H9 (cell line): ENCODE data around the gene PPP1R16B. TPM values are rescaled to one million over a fixed set of nuclear protein-coding genes. Genes with fewer than 3 reads are reported as not detected.

Experiments used
- DNase-seq: peaks from one replicate; pipeline ENCODE4 v3.0.0-alpha.2; 2017
- H2AFZ ChIP-seq: one replicate; pipeline ENCODE4 v1.6.1; 2013; ENCODE audit warnings: mild to moderate bottlenecking, low read length, control low read depth, moderate library complexity
- H2AK5ac ChIP-seq: 2 replicates; pipeline ENCODE4 v1.6.1; 2013; ENCODE audit warnings: low read length, control low read depth, mixed read lengths; ENCODE audit not compliant: insufficient read length
- H2BK120ac ChIP-seq: one replicate; pipeline ENCODE4 v1.6.1; 2013; ENCODE audit warnings: low read depth, mild to moderate bottlenecking, low read length, control low read depth, inconsistent platforms; ENCODE audit not compliant: poor library complexity, severe bottlenecking
- H2BK12ac ChIP-seq: 2 replicates; pipeline ENCODE4 v1.6.1; 2013; ENCODE audit warnings: low read length, control low read depth, mixed read lengths, low read depth; ENCODE audit not compliant: insufficient read length
- H2BK15ac ChIP-seq: 2 replicates; pipeline ENCODE4 v1.6.1; 2013; ENCODE audit warnings: low read depth, low read length, control low read depth
- H2BK20ac ChIP-seq: one replicate; pipeline ENCODE4 v1.6.1; 2013; ENCODE audit warnings: low read depth, mild to moderate bottlenecking, low read length, control low read depth, inconsistent platforms; ENCODE audit not compliant: poor library complexity, severe bottlenecking
- H2BK5ac ChIP-seq: 2 replicates; pipeline ENCODE4 v1.6.1; 2013; ENCODE audit warnings: low read length, control low read depth, mixed read lengths; ENCODE audit not compliant: insufficient read length
- H3K14ac ChIP-seq: 2 replicates; pipeline ENCODE4 v1.6.1; 2013; ENCODE audit warnings: low read length, control low read depth; ENCODE audit not compliant: insufficient read depth
- H3K18ac ChIP-seq: 2 replicates; pipeline ENCODE4 v1.6.1; 2013; ENCODE audit warnings: low read depth, mild to moderate bottlenecking, mixed read lengths, low read length, control low read depth; ENCODE audit not compliant: insufficient read length
- H3K23ac ChIP-seq: 2 replicates; pipeline ENCODE4 v1.6.1; 2013; ENCODE audit warnings: low read length, control low read depth, mixed read lengths, low read depth; ENCODE audit not compliant: insufficient read length
- H3K23me2 ChIP-seq: 2 replicates; pipeline ENCODE4 v1.6.1; 2013; ENCODE audit warnings: low read depth, mild to moderate bottlenecking, mixed read lengths, low read length, control low read depth; ENCODE audit not compliant: insufficient read length, poor library complexity, severe bottlenecking
- H3K27ac ChIP-seq: 2 replicates; pipeline ENCODE4 v1.5.1; 2013; ENCODE audit warnings: low read length, control low read depth, mixed read lengths, low read depth; ENCODE audit not compliant: insufficient read length
- H3K27me3 ChIP-seq: 2 replicates; pipeline ENCODE4 v1.6.1; 2013; ENCODE audit warnings: low read length, control low read depth, inconsistent platforms; ENCODE audit not compliant: insufficient read depth
- H3K4ac ChIP-seq: 2 replicates; pipeline ENCODE4 v1.6.1; 2013; ENCODE audit warnings: low read depth, mild to moderate bottlenecking, control low read depth, inconsistent platforms, low read length, moderate library complexity
- H3K4me1 ChIP-seq: 2 replicates; pipeline ENCODE4 v1.6.1; 2013; ENCODE audit warnings: low read length, control low read depth, inconsistent platforms; ENCODE audit not compliant: insufficient read depth
- H3K4me2 ChIP-seq: 2 replicates; pipeline ENCODE4 v1.6.1; 2013; ENCODE audit warnings: low read length, control low read depth, mixed read lengths; ENCODE audit not compliant: insufficient read length, insufficient read depth
- H3K56ac ChIP-seq: 2 replicates; pipeline ENCODE4 v1.6.1; 2013; ENCODE audit warnings: low read depth, mild to moderate bottlenecking, mixed read lengths, low read length, control low read depth; ENCODE audit not compliant: insufficient read length
- H3K79me1 ChIP-seq: 2 replicates; pipeline ENCODE4 v1.6.1; 2013; ENCODE audit warnings: low read depth, mild to moderate bottlenecking, moderate library complexity, low read length, control low read depth, inconsistent platforms; ENCODE audit not compliant: insufficient read depth, poor library complexity, severe bottlenecking
- H3K79me2 ChIP-seq: 2 replicates; pipeline ENCODE4 v1.6.1; 2013; ENCODE audit warnings: low read length, control low read depth, inconsistent platforms; ENCODE audit not compliant: insufficient read depth
- H3K9ac ChIP-seq: 2 replicates; pipeline ENCODE4 v1.6.1; 2013; ENCODE audit warnings: low read length, control low read depth, mixed read lengths; ENCODE audit not compliant: insufficient read length; ENCODE audit errors: extremely low read depth
- H3K9me3 ChIP-seq: one replicate; pipeline ENCODE4 v1.6.1; 2013; ENCODE audit warnings: low read depth, low read length, inconsistent platforms; ENCODE audit not compliant: control insufficient read depth
- H3T11ph ChIP-seq: one replicate; pipeline ENCODE4 v1.6.1; 2013; ENCODE audit warnings: mild to moderate bottlenecking, low read length, control low read depth, inconsistent platforms
- H4K20me1 ChIP-seq: one replicate; pipeline ENCODE4 v1.6.1; 2013; ENCODE audit not compliant: control insufficient read depth, insufficient read length, insufficient read depth
- H4K5ac ChIP-seq: 2 replicates; pipeline ENCODE4 v1.6.1; 2013; ENCODE audit warnings: low read depth, mild to moderate bottlenecking, mixed read lengths, low read length, control low read depth; ENCODE audit not compliant: insufficient read length
- H4K8ac ChIP-seq: replicated peaks from 2 replicates; pipeline ENCODE4 v1.6.1; 2013; ENCODE audit warnings: low read length, control low read depth, mixed read lengths, low read depth; ENCODE audit not compliant: insufficient read length
- H4K91ac ChIP-seq: 2 replicates; pipeline ENCODE4 v1.6.1; 2013; ENCODE audit warnings: low read depth, mild to moderate bottlenecking, moderate library complexity, mixed read lengths, low read length, control low read depth; ENCODE audit not compliant: insufficient read length
- H3K27ac Mint-ChIP-seq, 3 experiments: 2 replicates in 2 of 3; 3 replicates in 1 of 3; pipeline ENCODE4 v1.8.0; 2020 to 2021; ENCODE audit warnings: mixed read lengths in 3 of 3, mild to moderate bottlenecking in 1 of 3, moderate library complexity in 1 of 3
- H3K27me3 Mint-ChIP-seq: 2 replicates; pipeline ENCODE4 v1.8.0; 2021; ENCODE audit warnings: low read depth, mild to moderate bottlenecking, moderate library complexity, mixed read lengths
- H3K36me3 Mint-ChIP-seq, 3 experiments: 2 replicates in 2 of 3; 3 replicates in 1 of 3; pipeline ENCODE4 v1.8.0; 2020 to 2021; ENCODE audit warnings: low read depth in 3 of 3, mixed read lengths in 3 of 3; ENCODE audit not compliant: insufficient read depth in 1 of 3
- H3K4me1 Mint-ChIP-seq, 2 experiments: 2 replicates each; pipeline ENCODE4 v1.8.0; 2020; ENCODE audit warnings: mixed read lengths in 2 of 2
- H3K4me3 Mint-ChIP-seq, 2 experiments: 2 replicates in 1 of 2; 3 replicates in 1 of 2; pipeline ENCODE4 v1.8.0; 2020 to 2021; ENCODE audit warnings: mild to moderate bottlenecking in 2 of 2, mixed read lengths in 2 of 2, moderate library complexity in 1 of 2
- H3K9me3 Mint-ChIP-seq, 2 experiments: 2 replicates in 1 of 2; 3 replicates in 1 of 2; pipeline ENCODE4 v1.8.0; 2020; ENCODE audit warnings: mild to moderate bottlenecking in 2 of 2, mixed read lengths in 2 of 2, moderate library complexity in 1 of 2
- WGBS: extraction: QIAGEN DNeasy Blood & Tissue Kit; methylation state at CpG from one replicate; pipeline ENCODE4 v1.1.7; 2013; ENCODE audit warnings: missing lambda C conversion rate, low lambda C conversion rate, mixed read lengths; ENCODE audit not compliant: insufficient read length; ENCODE audit errors: extremely low coverage; 5-methylcytosine and 5-hydroxymethylcytosine counted together
- total RNA-seq: library from RNA; stranded (reverse); gene quantifications from 2 replicates; pipeline ENCODE4 v1.2.1, GENCODE V29; 2021
- TF ChIP-seq, protein P1 (sequence below): fragments of 200-600 bp; sonication (generic); conservative IDR thresholded peaks from 3 replicates; pipeline ENCODE4 v1.8.0; 2021; ENCODE audit warnings: antibody characterized with exemption, mild to moderate bottlenecking

PPP1R16B gene
- total RNA-seq, 1 experiment from 2014 or later: 8.2 TPM

DNA sequence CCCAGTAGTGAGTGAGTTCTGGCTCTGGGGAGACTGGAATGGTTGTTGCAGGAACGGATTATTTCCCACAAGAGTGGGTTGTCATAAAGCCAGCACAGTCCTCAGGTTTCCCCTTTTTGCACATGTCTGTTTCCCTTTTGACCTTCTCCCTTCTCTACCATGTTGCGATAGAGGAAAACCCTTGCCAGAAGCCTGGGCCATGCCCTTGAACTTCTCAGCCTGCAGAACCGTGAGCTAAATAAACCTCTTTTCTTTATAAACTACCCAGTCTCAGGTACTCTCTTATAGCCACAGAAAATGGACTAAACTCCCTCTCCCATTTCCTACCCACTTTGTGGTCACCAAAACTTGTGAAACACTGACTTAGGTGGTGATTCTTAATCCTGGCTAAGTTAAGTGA is 7.2 kb upstream of the PPP1R16B start:
- TF ChIP-seq, protein P1, sequence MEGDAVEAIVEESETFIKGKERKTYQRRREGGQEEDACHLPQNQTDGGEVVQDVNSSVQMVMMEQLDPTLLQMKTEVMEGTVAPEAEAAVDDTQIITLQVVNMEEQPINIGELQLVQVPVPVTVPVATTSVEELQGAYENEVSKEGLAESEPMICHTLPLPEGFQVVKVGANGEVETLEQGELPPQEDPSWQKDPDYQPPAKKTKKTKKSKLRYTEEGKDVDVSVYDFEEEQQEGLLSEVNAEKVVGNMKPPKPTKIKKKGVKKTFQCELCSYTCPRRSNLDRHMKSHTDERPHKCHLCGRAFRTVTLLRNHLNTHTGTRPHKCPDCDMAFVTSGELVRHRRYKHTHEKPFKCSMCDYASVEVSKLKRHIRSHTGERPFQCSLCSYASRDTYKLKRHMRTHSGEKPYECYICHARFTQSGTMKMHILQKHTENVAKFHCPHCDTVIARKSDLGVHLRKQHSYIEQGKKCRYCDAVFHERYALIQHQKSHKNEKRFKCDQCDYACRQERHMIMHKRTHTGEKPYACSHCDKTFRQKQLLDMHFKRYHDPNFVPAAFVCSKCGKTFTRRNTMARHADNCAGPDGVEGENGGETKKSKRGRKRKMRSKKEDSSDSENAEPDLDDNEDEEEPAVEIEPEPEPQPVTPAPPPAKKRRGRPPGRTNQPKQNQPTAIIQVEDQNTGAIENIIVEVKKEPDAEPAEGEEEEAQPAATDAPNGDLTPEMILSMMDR: no peak
- H3K4me1 Mint-ChIP-seq: peaks cover 0 to under 1% of the 10 kb centered on the region in 2 experiments; a peak in 1 of 4 replicates

More for the DNA sequence above, 7.2 kb upstream of the PPP1R16B start:
- no peaks in the 10 kb centered on the region for H3K23me2 ChIP-seq
- H3K18ac ChIP-seq: no peak overlapping the region
- no peak overlapping the region for H2BK120ac ChIP-seq
- no peak overlapping the region for H2BK12ac ChIP-seq
- H3K27me3 ChIP-seq: no peaks in the 10 kb centered on the region
- WGBS: no CpG with 5 or more reads among the region's 3 CpGs
- no peak for DNase-seq
- H4K20me1 ChIP-seq: no peaks in the 10 kb centered on the region
- no peak overlapping the region for H3K4me3 Mint-ChIP-seq
- no peak overlapping the region for H2BK5ac ChIP-seq
- H3K9me3 Mint-ChIP-seq: peaks cover 7 to 12% of the 10 kb centered on the region in 2 experiments
- H3K4me1 ChIP-seq: no peaks in the 10 kb centered on the region
- no peak overlapping the region for H3K56ac ChIP-seq
- no peak overlapping the region for H2AFZ ChIP-seq
- no peak overlapping the region for H4K8ac ChIP-seq
- no peak overlapping the region for H3K23ac ChIP-seq
- H3K14ac ChIP-seq: no peak overlapping the region
- H3K27me3 Mint-ChIP-seq: peaks cover 3% of the 10 kb centered on the region
- H2BK20ac ChIP-seq: no peak overlapping the region
- H3T11ph ChIP-seq: no peak overlapping the region
- H3K27ac ChIP-seq: no peak overlapping the region
- no peak overlapping the region for H3K4ac ChIP-seq
- H3K27ac Mint-ChIP-seq: no peak overlapping the region
- H2AK5ac ChIP-seq: no peak overlapping the region
- H4K91ac ChIP-seq: no peak overlapping the region
- no peak overlapping the region for H2BK15ac ChIP-seq
- no peak overlapping the region for H3K4me2 ChIP-seq
- H3K79me2 ChIP-seq: no peaks in the 10 kb centered on the region
- no peaks in the 10 kb centered on the region for H3K9me3 ChIP-seq
- H3K36me3 Mint-ChIP-seq: peaks cover 2 to 7% (median 2%) of the 10 kb centered on the region in 3 experiments; a peak in 3 of 7 replicates
- no peak overlapping the region for H4K5ac ChIP-seq
- H3K79me1 ChIP-seq: no peaks in the 10 kb centered on the region
- H3K9ac ChIP-seq: no peak overlapping the region
